GM10847 (cell line): ENCODE measurements around the gene CDH13.

Experiments
- POLR2A ChIP-seq: IDR thresholded peaks from 2 replicates; pipeline ENCODE4 v1.6.1; 2011; ENCODE audit not compliant: insufficient read length; ENCODE audit errors: extremely low read depth

The CDH13 gene

DNA sequence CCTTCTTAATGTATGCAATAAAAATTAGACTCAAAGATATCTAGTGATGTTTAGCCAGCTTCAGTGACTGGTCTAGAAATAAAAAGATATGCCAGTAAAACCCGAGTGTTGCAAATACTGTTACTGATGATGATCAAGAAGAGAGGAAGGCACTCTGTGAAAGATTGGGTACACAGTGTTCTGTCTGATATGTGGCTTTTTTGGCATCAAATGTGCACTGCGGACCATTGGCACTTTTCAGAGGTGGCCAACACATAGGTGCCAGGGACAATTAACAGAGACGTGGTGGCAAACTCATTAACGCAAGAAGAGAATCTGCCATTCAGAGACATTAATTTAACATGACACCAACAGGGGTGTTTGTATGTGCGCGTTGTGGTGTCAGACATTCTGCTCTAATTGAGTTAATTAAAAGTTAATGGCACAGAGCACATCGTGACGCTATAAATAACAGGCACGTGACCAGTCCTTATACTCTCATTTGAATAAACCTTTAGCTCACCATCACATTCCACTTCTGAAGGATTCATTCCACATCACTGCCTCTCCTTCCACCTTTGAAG is 631.7 kb downstream of the CDH13 start:
- no peak for TF ChIP-seq POLR2A

DNA sequence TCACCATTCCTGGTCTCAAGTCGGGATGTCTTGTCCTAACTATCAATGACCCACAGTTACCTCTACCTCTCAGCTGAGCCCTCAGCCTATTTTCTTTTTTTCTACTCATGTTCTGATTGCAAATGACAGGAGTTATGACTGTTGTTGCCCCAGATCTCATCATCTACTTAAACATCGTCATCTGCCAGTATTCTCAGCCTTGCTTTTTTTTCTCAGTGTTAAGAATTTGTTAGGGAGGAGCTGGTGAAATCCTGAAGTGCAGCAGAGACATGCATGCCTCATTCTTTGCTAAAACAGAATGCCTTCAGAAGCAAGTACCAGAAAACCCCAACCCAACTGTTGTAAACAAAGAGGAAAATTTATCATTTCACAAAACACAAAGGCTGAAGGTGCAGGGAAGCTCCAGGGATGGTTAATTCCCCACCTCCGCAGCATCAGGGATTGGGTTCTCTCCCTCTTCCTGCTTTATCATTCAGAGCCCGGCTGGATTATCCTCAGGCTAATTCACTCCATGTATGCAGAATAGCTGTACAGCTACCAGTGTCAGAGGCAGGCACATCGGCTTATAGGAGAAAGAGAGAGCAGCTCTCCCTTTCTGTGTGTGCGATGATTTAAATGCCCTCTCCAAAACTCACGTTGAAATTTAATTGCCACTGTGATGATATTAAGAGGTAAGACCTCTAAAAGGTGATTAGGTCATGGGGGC is 640.2 kb downstream of the CDH13 start:
- no peak for TF ChIP-seq POLR2A

DNA sequence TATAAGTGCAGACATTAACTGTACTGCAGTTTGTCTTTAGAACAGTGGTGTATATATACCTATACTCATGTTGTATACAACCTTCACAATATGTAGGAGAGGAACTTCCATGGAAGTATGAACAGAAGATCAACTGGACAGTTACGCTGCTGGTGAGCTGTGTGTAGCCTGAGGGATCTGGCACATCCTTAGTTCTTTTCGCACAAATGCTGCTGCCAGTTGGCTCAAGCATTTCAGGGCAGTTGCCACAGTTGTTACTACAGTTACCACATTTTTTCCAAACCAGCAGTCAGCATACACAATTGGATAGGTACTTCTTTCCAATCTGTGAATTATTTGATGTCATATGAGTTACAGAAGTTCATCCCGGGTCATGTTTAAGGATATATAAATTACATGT is 641.4 kb downstream of the CDH13 start:
- no peak for TF ChIP-seq POLR2A

DNA sequence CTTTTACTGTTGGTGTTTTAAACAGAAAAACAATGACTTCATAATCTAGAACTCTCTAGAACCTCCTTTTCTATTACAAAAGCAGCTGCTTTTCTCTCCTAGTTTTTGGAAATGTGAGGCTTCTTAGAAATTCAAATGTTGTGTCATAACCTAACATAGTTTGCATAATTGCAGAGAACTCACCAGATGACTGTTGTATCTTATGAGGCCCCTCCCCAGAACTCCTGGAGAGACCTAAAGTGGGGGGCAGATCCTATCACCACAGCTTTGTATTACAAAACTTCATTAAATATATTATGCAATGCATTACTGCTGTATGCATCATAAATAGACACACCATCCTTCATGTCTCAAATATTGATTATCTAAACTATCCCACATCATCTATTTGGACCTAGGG is 642.3 kb downstream of the CDH13 start:
- no peak for TF ChIP-seq POLR2A

DNA sequence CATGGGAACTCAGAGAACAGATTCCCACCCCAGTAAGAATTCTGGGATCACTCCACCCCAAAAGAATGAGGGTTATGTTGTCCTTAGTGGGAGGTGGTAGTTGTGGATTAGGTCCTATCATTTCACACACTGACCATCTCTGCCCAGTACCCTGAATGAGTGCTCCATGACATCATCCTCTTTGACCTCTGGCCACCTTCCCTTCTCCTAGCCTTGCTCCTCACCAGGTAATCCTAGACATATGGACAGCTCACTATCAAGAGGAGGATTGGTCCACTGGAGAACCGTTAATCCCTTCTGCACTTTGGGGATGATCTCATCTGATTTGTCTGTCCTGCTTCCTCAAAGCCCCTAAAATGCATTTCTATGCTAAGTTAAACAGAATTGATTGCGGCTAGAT is 642.8 kb downstream of the CDH13 start:
- no peak for TF ChIP-seq POLR2A

DNA sequence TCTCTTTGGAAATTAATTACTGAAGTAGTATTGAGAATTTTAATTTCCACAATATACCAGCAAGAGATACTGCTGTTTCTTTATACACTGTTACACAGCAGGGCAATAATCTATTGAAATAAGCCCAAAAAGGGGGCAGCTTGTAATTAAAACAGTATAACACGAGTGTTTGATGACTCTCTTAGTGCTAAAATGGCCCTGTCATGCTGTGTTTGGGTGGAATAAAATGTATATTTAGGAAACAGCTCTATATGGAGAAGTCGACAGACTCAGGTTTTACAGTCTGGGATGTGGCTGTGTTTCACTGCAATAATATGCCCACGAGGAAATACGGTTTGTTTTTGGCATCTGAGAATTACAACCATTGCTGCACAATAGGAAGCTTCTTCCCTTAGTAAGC is 643.3 kb downstream of the CDH13 start:
- no peak for TF ChIP-seq POLR2A

DNA sequence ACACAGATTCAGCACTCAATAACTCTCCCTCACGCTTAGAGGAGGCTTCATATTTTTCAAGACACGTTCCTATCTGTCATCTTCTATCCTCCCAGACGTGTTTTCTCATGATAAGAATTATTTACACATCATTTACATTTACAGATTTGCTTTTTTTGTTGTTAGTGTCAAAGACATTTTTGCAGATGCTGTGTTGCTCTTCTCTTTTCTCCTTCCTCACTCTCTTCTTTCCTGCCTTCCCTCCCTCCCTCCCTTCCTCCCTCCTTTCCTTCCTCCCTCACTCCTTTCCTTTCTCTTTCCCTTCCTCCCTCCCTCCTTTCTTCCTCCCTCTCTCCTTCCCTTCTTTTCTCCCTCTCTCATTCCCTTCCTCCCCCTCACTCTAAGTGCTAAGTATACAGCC is 643.9 kb downstream of the CDH13 start:
- no peak for TF ChIP-seq POLR2A

DNA sequence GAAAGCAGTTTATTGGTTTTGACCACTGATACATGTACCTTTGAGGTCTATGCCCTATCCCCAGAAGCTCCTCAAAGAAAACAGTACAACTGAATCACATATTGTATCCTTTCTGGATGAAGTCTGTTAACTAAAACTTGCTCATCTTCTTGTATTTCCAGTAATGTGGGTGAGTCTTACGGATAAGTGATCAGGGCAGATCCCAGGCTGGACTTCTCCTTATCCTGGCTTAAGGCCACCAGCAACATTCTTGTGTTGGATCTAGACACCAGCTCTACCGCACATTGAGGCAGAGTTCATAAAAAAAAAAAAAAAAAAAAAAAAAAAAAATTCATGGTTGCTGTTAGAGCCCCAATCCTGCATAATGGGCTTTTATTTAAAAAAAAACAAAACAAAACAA is 644.4 kb downstream of the CDH13 start:
- no peak for TF ChIP-seq POLR2A

DNA sequence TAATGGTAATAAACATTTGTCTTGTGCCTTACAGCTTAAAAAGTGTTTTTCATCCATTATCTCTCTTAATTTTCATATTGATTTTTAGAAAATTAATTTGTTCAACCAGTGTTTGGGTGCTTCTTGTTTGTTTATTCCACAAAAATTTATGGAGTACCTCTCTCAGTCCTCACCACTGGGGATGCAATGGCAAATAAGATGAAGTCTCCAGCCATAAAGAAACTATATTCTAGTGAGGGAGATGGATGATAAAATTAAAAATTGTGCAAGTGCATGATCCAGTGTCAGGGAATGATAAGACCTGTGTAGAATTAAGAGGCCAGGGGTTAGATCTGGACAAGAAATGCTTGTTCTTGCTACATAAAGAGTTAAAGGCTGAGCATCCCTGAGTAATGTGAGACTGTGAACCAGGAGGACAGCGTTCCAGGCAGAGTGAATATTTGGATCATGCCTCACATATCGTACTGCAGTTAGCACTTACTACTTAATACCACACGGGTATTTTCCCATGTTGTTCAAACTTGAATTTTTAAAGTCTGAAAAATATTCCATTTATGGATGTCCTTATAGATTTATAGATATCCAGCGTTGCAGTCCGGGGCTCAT is 645.3 kb downstream of the CDH13 start:
- no peak for TF ChIP-seq POLR2A

DNA sequence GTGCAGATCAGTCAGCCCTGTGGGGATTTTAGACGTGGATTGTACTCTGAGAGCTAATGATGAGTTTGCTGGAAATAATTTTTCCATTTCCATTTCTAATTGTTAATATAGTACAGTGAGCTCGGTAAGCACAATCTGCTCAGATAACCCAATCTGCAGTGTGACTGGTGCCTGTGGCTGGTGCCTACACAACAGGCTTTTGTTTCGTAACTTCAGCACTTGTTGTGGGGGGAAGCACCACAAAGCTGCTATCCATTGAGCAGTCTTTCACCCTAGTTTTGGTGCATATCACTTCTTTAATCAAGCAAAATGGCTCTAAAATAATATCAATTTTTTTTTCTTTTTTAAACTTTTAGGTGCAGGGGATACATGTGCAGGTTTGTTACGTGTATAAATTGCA is 646.1 kb downstream of the CDH13 start:
- TF ChIP-seq POLR2A: no peak

DNA sequence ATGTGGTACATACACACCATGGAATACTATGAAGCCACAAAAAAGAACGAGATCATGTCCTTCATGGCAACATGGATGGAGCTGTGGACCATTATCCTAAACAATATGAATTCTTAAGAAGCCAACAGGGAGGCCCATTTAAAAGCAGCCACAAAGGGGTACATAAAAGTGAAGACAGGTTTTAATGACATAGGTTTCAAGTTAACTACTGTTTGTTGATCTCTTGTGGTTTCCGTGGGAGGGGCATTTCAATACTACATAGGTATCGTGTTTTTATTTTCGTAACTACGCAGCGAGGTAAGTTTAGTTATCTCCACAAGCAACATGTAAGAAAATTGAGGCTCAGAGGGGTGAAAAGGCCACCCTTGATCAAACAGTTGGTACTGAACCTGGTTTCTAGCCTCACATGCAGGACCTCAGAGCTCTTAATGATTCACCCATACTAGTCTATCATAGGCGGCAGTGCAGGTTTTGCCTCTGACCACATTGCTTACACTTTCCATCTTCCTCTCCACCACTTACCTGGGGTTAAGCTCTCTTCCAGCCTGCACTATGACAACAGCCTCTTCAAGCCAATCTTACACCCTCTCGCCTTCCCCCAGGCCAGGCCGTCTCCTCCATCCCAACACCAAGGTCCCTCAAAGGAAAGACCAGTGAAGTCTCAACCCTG is 646.9 kb downstream of the CDH13 start:
- no peak for TF ChIP-seq POLR2A

DNA sequence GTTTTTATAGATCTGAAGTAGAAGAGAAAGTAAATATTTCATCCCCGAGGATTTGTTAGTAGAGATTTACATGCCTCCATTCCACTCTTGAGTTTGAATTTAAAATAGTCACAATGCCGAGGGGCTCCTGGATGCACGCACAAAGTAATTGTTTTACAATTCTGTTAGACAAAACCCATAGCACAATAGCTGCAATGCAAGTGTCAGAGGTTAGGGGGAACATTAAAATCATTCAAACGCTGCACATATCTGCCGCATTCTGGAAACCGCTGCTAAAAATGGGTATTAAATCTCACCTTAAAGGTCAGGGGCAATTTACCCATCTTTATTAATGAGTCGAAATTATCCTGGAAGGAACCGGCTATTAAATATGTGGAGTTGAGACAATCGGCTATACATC is 652.5 kb downstream of the CDH13 start:
- TF ChIP-seq POLR2A: no peak

DNA sequence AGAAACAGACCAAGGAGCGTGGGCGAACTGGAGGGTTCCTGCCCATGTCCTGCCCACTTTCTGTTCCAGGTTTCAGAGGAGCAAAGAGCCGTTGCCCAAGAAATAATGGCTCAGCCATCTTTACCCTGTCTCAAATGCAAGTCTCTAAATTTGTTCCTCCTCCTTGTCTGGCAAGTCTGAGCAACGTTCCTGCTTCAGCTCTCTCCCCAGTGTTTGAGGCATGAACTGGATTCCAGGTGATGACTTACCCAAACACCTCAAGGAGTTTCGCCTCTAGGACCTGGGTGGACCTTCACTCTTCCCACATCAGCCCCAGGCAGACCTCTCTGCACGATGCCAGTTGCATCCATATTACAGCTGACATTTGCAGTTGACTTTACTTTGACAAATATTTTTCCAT is 659.2 kb downstream of the CDH13 start:
- TF ChIP-seq POLR2A: no peak

DNA sequence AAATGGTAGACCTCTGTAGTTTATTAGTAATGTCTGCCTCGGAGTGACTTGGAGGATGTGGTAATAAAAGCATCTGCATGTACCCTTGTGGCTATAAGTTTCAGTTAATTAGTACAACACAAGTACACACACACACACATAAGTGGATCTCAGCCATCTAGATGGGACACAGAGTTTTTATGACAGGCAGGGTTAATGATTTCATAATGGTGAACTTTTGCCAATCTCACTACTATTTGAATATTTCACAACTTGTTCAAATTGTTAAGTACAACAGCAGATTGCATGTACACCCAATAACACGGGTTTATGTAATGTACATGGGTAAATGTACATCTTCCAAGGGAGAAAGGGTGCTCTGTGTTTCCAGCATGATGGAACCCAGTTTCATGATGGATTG is 669.7 kb downstream of the CDH13 start:
- TF ChIP-seq POLR2A: no peak

DNA sequence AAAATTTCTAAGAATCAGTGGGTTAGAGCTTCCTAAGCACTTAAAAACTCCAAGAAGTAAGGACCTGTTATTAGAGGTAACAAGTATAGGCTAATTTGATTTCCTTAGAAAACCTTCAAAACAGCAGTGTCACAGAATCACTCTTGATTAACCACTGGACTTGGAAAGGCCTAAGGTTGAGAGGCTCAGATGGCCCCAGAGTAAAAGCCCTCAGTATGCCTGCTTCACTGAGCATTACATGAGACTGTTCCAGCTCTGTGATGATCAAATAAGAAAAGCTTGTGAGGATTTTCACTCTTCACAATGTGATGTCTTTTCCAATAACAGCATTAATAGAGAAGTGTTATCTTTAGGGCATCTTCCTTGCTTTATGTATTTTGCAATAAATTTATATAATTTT is 671.8 kb downstream of the CDH13 start:
- TF ChIP-seq POLR2A: no peak

DNA sequence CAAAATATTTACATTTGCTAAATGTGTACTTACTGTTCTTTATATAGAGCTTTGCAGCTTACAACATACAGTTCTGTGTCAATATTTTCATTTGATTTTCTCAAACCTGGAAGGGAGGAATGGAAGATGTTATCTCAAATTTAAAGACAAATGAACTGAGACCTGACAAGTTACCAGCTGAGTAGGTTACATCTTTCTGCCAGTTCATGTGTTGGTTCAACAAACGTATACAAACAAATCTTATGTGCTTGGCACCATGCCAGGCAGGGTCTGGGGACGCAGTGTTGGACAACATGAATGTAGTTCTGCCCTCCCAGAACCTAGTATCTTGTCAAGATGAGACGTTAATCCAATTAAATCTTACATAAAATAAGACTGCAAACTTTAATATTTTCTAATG is 673.6 kb downstream of the CDH13 start:
- no peak for TF ChIP-seq POLR2A

DNA sequence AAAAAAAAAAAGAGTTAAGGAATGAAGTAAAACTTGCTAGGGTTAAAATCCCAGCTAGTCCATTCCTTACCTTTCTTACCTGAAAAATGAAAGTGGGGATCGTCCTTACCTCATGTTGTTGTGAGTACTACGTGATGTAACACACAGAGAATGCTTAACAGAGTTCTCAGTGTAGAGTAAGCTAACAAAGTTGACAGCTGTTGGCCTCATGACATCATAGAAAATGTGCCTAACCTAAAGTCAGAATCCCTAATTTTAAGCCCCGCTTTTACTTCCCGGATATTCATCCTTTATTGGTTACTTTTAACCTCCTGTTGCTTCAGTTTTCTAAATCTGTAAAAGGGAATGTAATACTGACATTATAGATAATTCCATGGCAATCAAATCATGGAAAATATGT is 675.2 kb downstream of the CDH13 start:
- no peak for TF ChIP-seq POLR2A

DNA sequence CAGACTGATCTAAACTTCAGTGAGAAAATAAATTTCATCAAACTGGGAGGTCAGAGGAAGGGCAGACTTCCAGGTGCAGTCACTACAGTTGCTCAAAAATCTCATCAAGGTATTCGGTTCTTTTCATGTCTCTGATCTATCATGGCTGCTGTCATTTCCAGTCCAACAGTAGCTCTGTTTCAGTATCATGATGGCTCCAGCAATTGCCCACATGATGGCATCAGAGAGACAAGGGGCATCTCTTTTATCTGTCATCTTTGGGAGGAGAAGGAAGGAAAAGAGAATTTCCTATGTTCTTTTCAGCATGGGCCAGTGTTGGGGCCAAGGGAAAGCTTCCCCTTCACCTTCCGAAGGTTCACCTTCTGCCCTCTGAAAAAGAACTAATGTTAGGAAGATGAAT is 676.1 kb downstream of the CDH13 start:
- no peak for TF ChIP-seq POLR2A
